ENCODE data around the gene LIN37.
A peak's percentile ranks its signal among the peaks of the same experiment; 100 is the strongest.

Gene LIN37

DNA sequence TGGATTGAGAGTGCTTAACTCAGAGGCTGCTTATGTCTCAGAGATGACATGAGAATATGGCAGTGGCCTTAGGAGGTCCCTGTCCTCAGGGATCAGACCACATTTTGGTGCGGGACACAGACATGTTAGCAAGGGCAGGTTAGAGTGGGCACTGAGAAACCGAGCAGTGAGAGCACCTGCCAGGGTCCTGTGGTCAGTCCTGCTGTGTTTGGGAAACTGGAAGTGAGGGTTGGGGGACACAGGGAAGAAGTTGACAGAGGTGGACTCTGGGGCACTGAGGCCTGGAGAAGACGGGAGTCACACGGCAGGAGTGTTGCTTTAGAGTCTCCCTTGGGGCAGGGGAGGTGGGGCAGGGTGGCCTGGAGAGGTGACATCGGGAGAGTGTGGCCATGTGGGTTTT lies 13.5 kb upstream of the LIN37 start:
- no peak for DNase-seq (ENCODE audit: low read depth)

DNA sequence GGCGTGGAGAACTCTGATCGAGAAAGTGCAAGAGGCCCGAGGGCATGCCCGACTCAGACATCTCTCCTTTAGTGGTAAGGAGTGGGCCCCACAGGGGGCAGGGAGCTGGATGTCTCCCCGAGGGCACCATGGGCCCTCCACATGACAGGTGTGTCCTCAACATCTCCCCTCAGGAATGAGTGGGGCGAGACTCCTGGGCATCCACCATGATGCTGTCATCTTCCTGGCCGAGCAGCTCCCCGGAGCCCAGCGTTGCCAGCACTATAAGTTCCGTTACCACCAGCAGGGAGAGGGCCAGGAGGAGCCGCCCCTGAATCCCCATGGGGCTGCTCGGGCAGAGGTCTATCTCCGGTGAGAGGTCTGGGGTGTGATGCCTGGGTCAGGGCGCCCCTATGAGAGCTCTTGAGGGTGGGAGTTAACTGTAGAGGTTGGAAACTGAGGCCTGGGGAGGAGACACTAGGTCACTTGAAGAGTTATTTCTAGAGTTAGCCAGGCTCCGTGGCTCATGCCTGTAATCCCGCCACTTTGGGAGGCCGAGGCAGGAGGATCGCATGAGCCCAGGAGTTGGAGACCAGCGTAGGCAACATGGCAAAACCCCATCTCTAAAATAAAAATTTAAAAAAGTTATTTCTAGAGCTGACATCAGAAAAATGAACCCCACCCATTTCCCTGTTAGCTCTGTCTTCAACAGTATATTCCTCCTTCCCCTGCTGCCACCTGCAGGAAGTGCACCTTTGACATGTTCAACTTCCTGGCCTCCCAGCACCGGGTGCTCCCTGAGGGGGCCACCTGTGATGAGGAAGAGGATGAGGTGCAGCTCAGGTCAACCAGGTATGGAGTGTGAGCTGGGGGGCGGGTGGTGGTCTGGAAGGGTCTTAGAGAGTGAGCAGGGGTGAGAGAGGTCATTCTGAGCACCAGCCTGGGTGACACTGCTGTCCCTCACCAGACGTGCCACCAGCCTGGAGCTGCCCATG lies 11.2 kb upstream of the LIN37 start:
- DNase-seq (ENCODE audit: low read depth): no peak

DNA sequence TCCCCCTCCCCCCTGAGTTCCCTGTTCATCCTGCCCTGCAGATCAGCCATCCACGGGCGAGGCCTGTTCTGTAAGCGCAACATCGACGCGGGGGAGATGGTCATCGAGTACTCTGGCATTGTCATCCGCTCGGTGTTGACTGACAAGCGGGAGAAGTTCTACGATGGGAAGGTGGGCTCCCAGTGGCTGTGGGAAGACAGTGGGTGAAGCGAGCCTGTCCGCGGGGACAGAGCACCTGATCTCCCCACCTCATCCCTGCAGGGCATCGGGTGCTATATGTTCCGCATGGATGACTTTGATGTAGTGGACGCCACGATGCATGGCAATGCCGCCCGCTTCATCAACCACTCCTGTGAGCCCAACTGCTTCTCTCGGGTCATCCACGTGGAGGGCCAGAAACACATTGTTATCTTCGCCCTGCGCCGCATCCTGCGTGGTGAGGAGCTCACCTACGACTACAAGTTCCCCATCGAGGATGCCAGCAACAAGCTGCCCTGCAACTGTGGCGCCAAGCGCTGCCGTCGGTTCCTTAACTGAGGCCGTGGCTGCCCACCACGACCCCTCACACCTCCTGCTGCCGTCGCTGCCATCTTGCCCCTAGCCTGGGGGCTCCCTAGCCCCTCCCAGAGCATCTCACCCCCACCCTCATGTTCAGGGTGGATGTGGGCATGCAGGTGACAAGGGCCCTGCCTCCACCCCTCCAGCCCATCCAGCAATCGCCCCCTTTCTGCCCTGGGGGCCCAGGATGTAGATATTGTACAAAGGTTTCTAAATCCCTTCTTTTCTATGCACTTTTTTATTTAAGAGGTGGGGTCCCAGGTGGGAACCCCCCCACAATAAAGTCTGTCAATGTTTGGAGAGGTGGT lies 10.1 kb upstream of the LIN37 start:
- DNase-seq (ENCODE audit: low read depth): no peak

DNA sequence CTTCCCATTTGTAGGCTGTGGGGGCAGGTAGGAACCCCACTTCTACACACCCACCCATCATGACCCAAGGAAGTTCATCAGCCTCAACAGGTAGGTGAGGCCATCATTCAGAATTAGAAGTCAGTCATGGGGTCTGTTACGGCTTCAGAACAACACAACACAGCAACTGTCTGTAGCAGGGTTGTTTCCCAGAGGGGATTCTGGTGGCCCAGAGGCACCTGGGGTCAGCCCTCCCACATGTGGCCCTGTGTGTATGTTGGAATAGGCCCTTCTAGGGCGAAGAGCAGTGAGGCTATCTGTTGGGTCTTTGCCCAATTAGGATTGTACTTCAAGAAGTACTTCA lies 9.5 kb upstream of the LIN37 start:
- DNase-seq (ENCODE audit: low read depth): no peak

DNA sequence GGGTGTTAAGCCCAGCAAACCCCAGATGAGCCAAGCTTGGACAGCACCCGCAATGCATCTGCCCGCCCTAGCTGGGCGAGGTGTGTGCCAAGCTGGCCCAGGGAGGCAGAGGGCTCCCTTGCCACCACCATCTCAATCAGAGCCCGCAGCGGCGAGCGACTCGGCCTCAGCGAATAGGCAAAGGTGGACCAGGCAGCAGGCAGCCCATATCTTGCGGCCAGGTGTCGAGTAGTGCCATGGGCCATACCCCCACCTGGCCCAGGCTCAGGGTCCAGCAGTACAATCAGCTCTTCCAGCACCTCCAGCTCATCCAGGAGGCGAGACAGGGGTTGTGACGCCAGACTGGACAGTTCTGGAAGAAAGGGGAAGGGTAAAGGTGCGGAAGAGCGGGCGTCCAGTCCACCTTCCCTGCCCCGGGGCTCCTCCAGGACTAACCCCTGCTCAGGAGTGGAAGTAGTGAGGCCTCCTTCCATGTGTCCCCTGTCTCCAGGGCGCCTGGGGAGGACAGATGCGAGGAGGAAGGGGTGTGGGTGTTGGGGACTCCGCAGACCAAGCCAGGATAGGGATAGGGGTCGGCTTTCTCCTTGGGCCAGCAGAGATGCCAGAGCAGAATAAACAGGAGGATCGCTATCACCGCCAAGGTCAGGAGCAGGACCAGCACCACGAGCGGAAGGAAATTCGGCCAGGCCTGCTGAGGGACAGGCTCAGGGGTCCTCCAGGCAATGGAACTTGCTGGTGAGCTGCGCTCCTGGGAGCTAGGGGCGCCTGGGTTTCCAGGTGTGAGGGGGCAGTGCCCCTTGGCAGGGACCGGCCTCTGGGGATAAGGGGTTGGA lies 8.9 kb upstream of the LIN37 start:
- DNase-seq (ENCODE audit: low read depth): no peak

DNA sequence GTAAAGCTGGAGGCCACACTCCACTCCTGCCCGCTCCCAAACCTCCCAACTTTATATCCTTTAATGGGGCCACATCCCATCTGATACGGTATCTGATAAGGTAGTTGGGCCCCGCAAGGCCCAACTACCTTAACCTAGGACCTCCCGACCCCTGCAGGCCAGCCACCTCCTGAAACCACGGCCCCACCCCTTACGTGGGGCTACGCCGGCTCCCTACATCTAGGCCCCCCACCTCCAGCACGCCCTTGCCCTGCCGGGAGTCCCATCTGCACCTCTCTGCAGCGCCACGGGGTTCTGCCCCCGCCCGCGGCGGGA lies 8.3 kb upstream of the LIN37 start:
- DNase-seq (ENCODE audit: low read depth): no peak

DNA sequence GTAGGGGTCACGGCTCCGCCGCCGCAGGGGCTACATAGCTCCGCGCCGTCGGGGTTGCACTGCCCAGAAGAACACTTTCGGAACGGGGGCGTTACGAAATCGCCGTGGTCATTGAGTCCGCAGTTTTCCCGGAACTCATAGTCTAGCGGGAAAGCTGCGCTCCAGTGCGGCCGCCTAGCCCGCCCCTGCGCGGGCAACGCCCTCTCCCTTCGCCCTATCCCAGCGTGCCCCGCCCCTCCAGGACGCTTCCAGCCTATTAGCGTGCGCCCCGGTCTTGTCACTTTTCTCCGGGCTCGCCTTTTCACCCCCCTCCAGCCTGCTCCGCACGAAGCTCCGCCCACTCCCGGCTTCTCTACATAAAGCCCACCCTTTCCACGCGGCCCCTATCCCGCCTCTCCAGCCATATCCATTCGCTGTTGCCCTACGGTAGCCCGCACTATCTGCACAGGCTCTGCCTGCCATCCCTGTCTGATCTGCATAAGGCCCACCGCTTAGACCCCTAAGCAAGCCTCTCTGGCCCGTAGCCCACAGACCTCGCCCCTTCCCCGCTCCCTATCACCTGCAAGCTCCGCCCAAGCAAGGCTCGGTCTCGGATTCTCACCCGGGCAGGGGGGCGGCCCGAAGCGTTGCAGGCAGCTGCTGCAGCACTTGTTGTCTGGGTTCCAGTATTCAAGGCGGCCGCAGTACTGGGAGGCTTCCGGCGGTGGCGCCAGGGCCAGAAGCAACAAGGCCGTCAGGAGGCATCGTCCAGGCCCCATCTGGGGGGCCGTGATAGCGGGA lies 7.8 kb upstream of the LIN37 start:
- DNase-seq (ENCODE audit: low read depth): peak; percentile 97

DNA sequence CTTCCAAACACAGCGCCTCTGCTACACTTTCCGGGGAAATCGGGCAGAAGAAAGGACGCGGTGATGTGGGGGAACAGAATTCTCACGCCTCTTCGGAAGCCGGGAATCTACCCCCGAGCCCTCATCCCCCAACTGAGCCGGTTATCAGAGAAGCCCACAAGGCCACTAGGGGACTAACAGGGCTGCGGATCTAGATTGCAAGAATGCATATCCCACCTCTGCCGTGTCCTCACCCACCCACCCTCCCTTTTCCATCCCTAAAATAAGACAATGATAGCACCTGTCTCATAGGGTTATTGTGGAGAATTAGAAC lies 7.2 kb upstream of the LIN37 start:
- DNase-seq (ENCODE audit: low read depth): no peak

DNA sequence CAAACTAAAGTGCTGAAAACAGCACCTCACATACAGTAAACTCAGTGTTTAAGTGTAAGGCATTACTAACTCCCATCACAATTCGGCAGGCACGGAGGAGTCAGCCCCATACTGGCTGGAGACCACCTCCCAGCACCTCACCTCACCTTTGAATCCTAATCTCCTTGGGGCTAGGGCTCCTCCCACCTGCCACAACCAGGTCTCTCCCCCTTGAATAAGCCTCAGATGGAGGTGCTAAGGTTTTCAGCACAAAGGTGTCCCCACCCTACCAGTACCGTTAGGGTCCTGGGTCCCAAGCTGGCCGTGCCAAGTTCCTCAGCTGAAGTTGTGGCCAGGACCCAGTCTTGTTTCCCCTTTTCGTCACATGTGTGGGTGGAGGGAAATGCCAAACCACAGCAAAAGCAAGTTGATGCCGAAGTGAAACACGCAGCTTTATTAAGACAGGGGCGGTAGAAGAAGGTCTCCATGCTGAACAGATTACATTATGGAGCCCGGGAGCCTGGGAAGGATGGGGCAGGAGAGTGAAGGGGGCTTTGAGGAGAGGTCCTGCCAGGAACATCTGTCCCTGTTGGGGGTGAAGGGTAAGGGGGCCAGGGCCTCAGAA lies 6.2 kb upstream of the LIN37 start, which contains the start of gene IGFLR1:
Gene IGFLR1 (minus strand): TSS at position 332 of the 604 bp plus-strand sequence. CDS start 1,272 bp downstream, outside the sequence.
- no peak for DNase-seq (ENCODE audit: low read depth)

DNA sequence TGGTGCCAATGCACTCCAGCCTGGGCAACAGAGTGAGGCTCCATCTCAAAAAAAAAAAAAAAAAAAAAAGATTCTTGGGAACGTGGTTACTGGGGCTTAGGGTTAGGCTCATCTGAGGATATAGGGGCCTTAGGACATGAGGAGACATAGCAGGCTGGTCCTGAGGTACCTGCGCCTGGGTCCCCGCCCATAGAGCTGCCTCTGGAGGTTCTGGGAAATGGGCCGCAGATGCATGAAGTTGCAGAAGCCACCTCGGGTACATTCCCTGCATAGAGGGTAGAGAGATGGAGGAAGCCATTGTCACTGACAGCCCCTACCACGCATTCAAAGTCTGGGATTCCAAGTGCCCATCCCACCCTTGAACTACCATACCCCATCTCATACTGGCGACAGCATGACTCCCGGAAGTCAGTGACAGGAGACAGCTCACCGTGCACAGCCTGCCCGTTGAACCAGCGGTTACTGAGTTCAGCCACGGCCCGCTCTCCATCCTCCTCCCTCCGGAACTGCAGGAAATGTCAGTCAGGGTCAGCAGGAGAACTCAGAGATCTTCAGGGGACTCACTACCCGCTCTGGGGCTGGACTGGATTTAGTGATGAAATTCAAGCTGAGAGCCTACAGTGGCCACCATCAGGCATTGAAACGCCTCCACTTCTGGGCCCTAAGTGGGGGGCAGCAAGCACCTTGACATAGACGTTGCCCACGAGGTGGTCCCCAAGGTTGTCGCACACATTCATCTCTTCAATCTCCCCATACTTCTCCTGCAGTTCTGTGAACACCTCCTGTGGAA lies 4.5 kb upstream of the LIN37 start:
- no peak for DNase-seq (ENCODE audit: low read depth)

DNA sequence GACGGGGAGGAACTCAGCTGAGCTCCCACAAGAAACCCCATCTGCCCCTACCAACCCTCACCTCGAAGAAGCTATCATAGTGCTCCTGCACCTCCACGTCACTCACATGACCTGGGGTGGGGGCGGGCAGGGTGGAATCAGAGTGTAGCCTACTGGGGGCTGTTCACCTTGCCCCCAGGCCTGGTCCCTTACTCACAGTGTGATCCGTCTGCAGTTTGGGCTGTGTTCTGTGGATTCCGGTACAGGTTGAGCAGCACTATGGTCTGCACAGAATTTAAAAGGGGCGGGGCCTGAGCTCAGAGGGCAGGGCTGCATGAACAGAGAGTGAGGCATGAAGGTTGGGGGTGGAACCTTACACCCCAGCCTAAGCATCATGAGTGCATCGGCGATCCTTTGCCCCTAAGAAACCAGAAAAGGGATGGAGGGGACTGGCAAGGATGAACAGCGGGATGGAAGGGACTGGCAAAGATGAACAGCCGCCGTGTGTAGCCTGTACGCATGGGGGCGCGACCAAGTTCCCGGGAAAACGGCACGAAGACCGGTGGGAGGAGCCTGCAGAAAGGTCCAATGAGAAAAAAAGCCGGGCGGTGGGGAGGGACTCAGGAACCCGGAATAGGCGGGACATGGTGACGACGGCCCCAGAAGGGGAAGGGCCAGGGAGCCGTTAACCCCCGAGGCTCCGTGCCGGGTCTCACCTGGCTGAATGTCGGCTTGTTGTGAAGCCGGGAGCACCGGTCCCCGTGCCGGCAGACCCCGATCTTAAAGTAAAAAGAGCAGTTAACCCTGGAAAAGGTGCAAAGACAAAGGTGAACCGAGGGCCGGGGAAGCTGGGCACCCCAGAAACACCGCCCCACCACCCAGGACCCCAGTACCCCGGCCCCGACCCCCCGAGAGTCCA lies 3.7 kb upstream of the LIN37 start:
- peak; percentile 97 for DNase-seq (ENCODE audit: low read depth)

DNA sequence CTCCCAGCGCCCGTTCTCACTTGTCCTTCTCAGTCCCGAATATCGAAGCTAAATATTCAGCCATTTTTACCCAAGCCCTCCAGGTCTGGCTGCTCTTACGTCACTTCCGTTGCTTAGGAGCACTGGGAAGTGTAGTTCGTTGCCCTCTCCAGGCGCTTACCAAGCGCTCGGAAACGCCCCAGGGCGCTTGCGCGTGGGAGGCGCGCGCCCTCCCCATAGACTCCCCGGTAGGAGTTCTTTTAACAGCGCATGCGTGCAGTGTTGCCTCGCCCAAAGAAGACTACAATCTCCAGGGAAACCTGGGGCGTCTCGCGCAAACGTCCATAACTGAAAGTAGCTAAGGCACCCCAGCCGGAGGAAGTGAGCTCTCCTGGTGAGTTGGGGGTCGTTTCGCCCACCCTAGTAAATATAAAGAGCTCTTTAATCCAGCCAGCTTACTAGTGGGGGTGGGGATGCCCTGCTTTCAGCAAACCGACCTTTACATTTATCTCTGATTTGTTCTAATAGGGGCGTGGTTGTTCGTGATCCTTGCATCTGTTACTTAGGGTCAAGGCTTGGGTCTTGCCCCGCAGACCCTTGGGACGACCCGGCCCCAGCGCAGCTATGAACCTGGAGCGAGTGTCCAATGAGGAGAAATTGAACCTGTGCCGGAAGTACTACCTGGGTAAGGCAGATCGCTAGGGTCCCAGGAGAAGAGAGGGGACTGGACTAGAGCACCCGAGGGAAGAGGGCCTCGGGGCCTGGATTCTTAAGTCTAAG lies 2.9 kb upstream of the LIN37 start, which contains the start of the genes PSENEN and U2AF1L4:
Gene PSENEN (plus strand): TSS at position 324 of the 759 bp plus-strand sequence. CDS start 280 bp downstream, at position 604.
Gene U2AF1L4 (minus strand): TSS at position 91 of the 759 bp plus-strand sequence. CDS start 27 bp downstream, at position 64.
- DNase-seq (ENCODE audit: low read depth): peak; percentile 99

DNA sequence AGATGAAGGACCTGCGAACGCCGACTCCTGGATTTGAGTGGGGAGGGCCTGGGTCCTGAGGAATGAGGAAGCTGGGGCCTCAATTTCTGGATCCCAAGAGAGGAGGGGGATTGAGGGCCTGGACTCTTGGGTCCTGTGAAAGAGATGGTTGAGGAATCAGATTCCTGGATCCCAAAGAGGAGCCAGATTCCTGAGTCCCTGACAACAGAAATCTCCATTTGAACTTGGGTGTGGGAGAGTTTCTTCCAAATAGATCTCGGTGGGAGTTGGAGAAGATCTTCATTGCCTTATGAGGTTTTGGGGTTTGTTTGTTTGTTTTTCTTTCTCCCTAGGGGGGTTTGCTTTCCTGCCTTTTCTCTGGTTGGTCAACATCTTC lies 2.3 kb upstream of the LIN37 start:
- no peak for DNase-seq (ENCODE audit: low read depth)

DNA sequence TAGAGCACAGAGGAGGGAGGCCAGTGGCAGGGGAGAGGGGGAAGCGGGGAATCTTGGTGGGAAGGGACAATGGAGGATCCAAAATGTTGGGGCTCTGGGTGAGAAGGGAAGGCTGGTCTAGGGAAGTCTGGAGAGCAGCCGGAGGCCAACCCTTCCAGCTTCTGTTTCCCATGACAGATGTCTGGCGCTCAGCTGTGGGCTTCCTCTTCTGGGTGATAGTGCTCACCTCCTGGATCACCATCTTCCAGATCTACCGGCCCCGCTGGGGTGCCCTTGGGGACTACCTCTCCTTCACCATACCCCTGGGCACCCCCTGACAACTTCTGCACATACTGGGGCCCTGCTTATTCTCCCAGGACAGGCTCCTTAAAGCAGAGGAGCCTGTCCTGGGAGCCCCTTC lies 1.8 kb upstream of the LIN37 start:
- no peak for DNase-seq (ENCODE audit: low read depth)

DNA sequence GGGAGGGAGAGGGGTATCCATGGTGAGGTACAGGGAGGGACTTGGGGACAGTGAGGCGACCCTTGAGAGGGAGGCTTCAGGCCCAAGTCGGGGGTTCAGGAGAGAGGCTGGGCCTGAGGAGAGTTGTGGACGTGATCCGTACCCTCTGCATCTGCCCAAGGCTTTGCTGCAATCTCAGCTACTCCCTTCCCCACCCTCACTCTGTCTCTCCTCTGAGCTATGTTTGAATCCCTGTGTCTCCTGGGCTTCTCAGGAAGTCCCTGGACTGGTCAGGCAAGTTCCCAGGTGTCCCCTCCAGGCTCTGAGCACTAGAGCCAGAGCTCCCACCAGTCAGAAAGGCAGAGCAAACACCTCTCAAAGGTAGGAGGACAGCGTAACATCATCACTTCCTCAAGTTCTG lies 1.8 kb downstream of the LIN37 start:
- no peak for DNase-seq (ENCODE audit: low read depth)

DNA sequence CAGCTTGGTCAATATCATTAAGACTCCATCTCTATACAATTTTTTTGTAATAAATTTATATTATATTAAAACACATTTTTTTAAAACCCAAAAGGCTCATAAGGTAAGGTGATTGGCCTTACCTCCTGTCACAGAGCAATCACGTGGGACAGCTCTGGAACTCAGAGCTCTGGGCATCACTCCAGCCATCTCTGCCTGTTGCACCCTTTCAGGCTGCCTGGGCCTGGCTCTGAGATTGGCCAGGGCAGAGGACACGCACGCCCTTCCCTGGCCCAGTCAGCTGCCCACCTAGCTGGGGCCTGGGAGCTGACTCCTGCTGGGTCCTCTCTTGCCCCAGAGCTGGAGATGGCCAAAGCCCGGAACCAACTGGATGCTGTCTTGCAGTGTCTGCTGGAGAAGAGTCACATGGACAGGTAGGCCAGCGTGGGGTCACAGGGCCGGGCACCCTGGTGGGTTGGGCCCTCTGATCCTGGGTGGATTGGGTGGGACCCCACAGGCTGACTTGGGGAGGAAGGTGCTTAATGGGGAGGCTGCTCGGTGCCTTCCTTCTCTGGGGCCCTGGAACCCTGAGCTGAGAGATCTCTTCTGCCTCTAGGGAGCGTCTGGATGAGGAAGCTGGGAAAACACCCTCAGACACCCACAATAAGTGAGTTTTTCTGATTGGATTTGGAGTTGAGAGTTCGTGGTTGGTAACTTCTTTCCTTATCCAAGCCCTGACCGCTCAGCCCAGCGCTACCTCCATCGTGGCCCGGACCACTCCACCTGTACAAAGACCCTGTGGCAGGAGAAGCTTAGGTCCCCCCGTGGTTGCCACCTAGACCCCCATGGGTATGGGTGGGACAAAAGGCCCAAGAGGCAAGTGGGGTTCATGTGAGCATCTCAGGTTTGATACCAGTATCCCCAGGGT lies 3.7 kb downstream of the LIN37 start:
- DNase-seq (ENCODE audit: low read depth): no peak

DNA sequence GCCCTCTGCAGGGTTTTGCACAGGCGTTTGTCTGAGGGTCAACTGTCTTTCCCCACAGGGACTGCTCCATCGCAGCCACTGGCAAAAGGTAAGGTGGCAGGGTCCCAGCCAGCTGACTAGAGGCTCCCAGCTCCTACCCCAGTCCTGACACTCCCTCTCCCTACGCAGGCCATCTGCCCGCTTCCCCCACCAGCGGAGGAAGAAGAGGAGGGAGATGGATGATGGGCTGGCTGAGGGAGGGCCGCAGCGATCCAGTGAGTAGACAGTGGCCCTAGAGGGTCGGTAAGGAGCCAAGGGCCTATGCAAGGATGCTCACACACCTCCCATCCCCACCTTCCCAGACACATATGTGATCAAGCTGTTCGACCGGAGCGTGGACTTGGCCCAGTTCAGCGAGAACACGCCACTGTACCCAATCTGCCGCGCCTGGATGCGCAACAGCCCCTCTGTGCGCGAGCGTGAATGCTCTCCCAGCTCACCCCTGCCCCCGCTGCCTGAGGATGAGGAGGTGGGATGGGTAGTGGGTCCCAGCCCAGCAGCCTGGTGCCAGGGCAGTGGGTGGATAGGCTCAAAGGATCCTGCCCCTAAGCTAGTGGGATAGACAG lies 4.5 kb downstream of the LIN37 start:
- DNase-seq (ENCODE audit: low read depth): no peak

Measured in iris pigment epithelial cell (primary cell).